Osteoblast (primary cell): Measurements from ENCODE around the gene MRPS15. TPM values are rescaled to one million over a fixed set of nuclear protein-coding genes. Genes with fewer than 3 reads are reported as not detected.

Experiments
- DNase-seq: peaks from one replicate; pipeline ENCODE4 v3.0.0; 2011; ENCODE audit warnings: low spot score, mixed read lengths; ENCODE audit not compliant: insufficient read length; ENCODE audit errors: missing footprints
- H2AFZ ChIP-seq: 2 replicates; pipeline ENCODE4 v1.6.0; 2011; ENCODE audit warnings: mild to moderate bottlenecking, low read length
- H3K27ac ChIP-seq: 2 replicates; pipeline ENCODE4 v1.5.1; 2011; ENCODE audit warnings: mild to moderate bottlenecking, low read depth, low read length, moderate library complexity
- H3K27me3 ChIP-seq: 2 replicates; pipeline ENCODE4 v1.6.0; 2012; ENCODE audit warnings: mild to moderate bottlenecking, control low read depth, inconsistent platforms, low read length, moderate library complexity; ENCODE audit not compliant: insufficient read depth
- H3K36me3 ChIP-seq: 2 replicates; pipeline ENCODE4 v1.5.1; 2011; ENCODE audit warnings: mild to moderate bottlenecking, low read length, control low read depth, moderate library complexity; ENCODE audit not compliant: insufficient read depth
- H3K4me1 ChIP-seq: 2 replicates; pipeline ENCODE4 v1.5.1; 2011; ENCODE audit warnings: mild to moderate bottlenecking, low read length, control low read depth, moderate library complexity; ENCODE audit not compliant: insufficient read depth
- H3K4me2 ChIP-seq: 2 replicates; pipeline ENCODE4 v1.6.0; 2011; ENCODE audit warnings: mild to moderate bottlenecking, low read length; ENCODE audit not compliant: insufficient read depth
- H3K4me3 ChIP-seq: fragments of 200-600 bp; sonication (generic); 3 replicates; pipeline ENCODE4 v1.5.1; 2012; ENCODE audit warnings: mild to moderate bottlenecking, low read length, inconsistent platforms; ENCODE audit not compliant: insufficient read depth
- H3K79me2 ChIP-seq: 2 replicates; pipeline ENCODE4 v1.6.0; 2012; ENCODE audit warnings: mild to moderate bottlenecking, low read length, control low read depth, inconsistent platforms; ENCODE audit not compliant: insufficient read depth
- H3K9me3 ChIP-seq: 2 replicates; pipeline ENCODE4 v1.5.1; 2011; ENCODE audit warnings: low read depth, low read length, control low read depth
- H4K20me1 ChIP-seq: 2 replicates; pipeline ENCODE4 v1.6.0; 2012; ENCODE audit warnings: mild to moderate bottlenecking, low read length, control low read depth; ENCODE audit not compliant: insufficient read depth
- total RNA-seq: library from RNA; depleted of rRNA; stranded (reverse); fragments of >200 nt; gene quantifications from 2 replicates; pipeline ENCODE4 v1.2.3, GENCODE V29; 2012
- TF ChIP-seq, protein P1 (sequence below): IDR thresholded peaks from 2 replicates; pipeline ENCODE4 v1.5.1; 2011; ENCODE audit warnings: mild to moderate bottlenecking, low read depth, low read length, moderate library complexity; ENCODE audit errors: extremely low read depth

Gene MRPS15
- total RNA-seq, 1 donor, result 77.1 TPM

DNA sequence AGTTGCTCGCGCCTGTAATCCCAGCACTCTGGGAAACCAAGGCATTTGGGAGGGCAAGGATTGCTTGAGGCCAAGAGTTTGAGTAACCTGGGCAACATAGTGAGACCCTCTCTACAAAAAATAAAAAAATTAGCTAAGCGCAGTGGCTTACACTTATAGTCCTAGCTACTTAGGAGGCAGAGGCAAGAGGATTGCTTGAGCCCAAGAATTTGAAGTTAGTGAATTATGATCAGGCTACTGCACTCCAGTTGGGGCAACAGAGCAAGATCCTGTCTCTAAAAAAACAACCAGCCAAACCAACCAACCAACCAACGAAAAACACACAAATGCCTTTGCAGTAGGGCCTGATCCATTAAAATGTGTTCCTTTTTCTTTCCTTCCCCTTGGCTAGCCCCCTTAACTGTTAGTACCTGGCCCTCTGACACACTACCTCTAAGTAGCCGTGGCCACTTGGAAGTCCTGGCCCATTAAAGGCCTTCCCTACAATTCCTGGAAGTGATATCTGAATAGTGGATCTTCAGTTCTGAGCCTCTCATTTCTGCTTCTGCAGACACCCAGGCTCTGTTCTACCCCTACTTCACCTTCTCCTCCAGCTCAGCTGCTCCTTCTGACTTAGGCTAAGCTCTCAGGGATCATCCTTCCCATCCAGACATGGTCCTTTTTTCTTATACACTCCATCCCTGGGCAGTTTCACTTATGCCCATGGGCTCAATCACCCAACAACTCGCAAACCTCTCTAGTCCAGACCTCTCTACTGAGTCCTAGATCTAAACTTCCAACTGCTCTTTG, 10.4 kb downstream of the MRPS15 start:
- H3K4me2 ChIP-seq, result no peak overlapping the region
- H3K4me1 ChIP-seq, result peaks cover 15% of the 10 kb centered on the region
- H2AFZ ChIP-seq, result no peak overlapping the region
- peak; percentile 38 for DNase-seq
- no peaks in the 10 kb centered on the region for H3K9me3 ChIP-seq
- H3K4me3 ChIP-seq, result no peak overlapping the region
- peaks cover 28% of the 10 kb centered on the region for H3K36me3 ChIP-seq
- H4K20me1 ChIP-seq, result no peaks in the 10 kb centered on the region
- TF ChIP-seq, protein P1, sequence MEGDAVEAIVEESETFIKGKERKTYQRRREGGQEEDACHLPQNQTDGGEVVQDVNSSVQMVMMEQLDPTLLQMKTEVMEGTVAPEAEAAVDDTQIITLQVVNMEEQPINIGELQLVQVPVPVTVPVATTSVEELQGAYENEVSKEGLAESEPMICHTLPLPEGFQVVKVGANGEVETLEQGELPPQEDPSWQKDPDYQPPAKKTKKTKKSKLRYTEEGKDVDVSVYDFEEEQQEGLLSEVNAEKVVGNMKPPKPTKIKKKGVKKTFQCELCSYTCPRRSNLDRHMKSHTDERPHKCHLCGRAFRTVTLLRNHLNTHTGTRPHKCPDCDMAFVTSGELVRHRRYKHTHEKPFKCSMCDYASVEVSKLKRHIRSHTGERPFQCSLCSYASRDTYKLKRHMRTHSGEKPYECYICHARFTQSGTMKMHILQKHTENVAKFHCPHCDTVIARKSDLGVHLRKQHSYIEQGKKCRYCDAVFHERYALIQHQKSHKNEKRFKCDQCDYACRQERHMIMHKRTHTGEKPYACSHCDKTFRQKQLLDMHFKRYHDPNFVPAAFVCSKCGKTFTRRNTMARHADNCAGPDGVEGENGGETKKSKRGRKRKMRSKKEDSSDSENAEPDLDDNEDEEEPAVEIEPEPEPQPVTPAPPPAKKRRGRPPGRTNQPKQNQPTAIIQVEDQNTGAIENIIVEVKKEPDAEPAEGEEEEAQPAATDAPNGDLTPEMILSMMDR, result no peak
- no peaks in the 10 kb centered on the region for H3K27me3 ChIP-seq
- no peak overlapping the region for H3K27ac ChIP-seq
- H3K79me2 ChIP-seq, result peaks cover 5% of the 10 kb centered on the region

DNA sequence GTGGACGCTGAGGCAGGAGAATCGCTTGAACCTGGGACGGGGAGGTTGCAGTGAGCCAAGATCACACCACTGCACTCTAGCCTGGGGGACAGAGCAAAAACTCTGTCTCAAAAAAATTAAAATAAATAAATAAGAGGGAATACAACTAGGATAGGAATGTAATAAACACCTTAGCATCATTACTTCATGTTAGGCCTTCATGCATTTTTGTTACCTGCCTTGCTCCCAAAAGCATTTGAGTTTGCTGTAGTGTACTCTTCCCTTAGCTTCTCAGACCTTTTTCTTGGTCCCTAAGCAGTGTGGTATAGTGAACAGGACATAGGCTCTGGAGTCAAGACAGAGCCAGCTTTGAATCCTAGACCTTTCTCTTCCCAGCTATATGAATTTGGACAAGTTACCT, 11.1 kb downstream of the MRPS15 start:
- DNase-seq, result no peak
- Histone ChIP-seq H3K79me2 (peaks cover 5% of the 10 kb centered on the region), H3K9me3 (no peaks in the 10 kb centered on the region), H3K36me3 (peaks cover 25% of the 10 kb centered on the region), H4K20me1 (no peaks in the 10 kb centered on the region), H2AFZ (no peak overlapping the region), H3K4me3 (no peak overlapping the region), H3K4me1 (peaks cover 15% of the 10 kb centered on the region), H3K27me3 (no peaks in the 10 kb centered on the region), H3K4me2 (no peak overlapping the region), H3K27ac (no peak overlapping the region)
- TF ChIP-seq, protein P1, result no peak

DNA sequence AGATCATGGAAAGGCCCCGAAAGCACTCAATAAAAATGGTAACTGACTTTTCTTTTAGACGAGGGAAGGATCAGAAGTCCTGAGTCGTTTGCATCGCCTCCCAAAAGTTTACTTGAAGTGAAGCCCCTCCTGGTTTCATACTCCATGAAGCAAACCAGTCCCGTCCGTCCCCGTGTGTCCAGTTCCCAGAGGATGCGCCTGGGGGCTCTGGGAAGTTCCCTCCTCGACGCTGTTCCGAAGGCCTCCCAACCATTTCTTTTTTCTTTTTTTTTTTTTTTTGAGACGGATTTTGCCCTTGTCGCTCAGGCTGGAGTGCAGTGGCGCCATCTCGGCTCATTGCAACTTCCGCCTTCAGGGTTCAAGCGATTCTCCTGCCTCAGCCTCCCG, 13.3 kb downstream of the MRPS15 start:
- Histone ChIP-seq H3K27me3 (no peaks in the 10 kb centered on the region), H3K4me3 (peak overlapping the region; percentile 86), H2AFZ (peak overlapping the region; percentile 94), H3K36me3 (peaks cover 13% of the 10 kb centered on the region), H3K9me3 (no peaks in the 10 kb centered on the region), H3K4me1 (peaks cover 15% of the 10 kb centered on the region), H3K27ac (peak overlapping the region; percentile 97), H3K4me2 (peak overlapping the region; percentile 88), H4K20me1 (no peaks in the 10 kb centered on the region), H3K79me2 (peaks cover 5% of the 10 kb centered on the region)
- TF ChIP-seq, protein P1, result no peak
- DNase-seq, result peak; percentile 74

DNA sequence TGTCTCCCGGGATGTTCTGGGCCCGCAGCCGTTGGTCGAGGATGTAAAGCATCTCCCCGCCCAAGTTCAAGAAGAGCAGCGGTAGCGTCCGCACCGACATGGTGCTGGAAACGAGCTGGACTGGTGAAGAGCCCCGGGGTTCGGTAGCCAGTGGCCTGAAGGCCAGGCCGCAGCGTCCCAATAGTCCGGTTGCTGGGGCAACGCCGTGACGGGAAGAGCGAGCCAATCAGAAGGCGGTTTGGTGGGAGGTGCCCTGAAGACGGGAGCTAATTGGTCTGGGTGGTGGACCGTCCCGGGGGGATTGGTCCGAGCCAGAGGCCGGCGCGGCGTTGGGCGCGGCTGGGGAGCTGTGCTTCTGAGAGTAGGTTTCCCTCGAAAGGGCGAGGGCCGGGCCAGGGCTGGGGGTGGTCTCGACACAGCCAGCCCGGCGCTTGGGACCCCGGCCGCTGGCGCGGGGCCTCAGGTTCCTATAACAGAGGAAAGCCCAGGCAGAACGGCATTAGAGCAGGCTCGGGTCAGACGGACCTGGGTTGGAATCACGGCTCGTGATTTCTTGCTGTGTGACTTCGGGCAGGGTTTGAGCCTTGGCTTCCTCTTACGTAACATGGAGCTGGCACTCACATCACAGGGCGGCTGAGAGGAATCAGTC, 13.8 kb downstream of the MRPS15 start, which contains the start of gene OSCP1:
Gene OSCP1 (minus strand): TSS at position 182 of the 649 bp plus-strand sequence. CDS start 82 bp downstream, at position 100.
- Histone ChIP-seq H3K36me3 (peaks cover 8% of the 10 kb centered on the region), H3K27ac (peak within 1 kb of the TSS; percentile 97)

More for the DNA sequence above, 13.8 kb downstream of the MRPS15 start, which contains the start of gene OSCP1:
- H3K4me2 ChIP-seq, result peak within 1 kb of the TSS; percentile 88
- H3K4me1 ChIP-seq, result peaks cover 15% of the 10 kb centered on the region
- peak within 1 kb of the TSS; percentile 94 for H2AFZ ChIP-seq
- no peaks in the 10 kb centered on the region for H3K27me3 ChIP-seq
- peak within 1 kb of the TSS; percentile 86 for H3K4me3 ChIP-seq
- no peaks in the 10 kb centered on the region for H3K9me3 ChIP-seq
- no peaks in the 10 kb centered on the region for H4K20me1 ChIP-seq
- DNase-seq, result peak; percentile 99
- TF ChIP-seq, protein P1, result no peak
- H3K79me2 ChIP-seq, result peaks cover 5% of the 10 kb centered on the region
